Stimulated activated CD4-positive, alpha-beta T cell treated with anti-CD3 and anti-CD28 coated beads, TNF-alpha, amount 100 ng/mL, for 4 hours (primary cell): Measurements from ENCODE around the gene STK31.
"Not testable (repeated sequence)": the region's sequence is repeated elsewhere in the genome, so short reads cannot be mapped to it uniquely, and the experiment has no call there.

Source experiments
- DNase-seq, 3 experiments: peaks; one replicate each; pipeline ENCODE4 v3.0.0-alpha.2; 2020; ENCODE audit warnings: low read depth in 3 of 3

The STK31 gene, protein sequence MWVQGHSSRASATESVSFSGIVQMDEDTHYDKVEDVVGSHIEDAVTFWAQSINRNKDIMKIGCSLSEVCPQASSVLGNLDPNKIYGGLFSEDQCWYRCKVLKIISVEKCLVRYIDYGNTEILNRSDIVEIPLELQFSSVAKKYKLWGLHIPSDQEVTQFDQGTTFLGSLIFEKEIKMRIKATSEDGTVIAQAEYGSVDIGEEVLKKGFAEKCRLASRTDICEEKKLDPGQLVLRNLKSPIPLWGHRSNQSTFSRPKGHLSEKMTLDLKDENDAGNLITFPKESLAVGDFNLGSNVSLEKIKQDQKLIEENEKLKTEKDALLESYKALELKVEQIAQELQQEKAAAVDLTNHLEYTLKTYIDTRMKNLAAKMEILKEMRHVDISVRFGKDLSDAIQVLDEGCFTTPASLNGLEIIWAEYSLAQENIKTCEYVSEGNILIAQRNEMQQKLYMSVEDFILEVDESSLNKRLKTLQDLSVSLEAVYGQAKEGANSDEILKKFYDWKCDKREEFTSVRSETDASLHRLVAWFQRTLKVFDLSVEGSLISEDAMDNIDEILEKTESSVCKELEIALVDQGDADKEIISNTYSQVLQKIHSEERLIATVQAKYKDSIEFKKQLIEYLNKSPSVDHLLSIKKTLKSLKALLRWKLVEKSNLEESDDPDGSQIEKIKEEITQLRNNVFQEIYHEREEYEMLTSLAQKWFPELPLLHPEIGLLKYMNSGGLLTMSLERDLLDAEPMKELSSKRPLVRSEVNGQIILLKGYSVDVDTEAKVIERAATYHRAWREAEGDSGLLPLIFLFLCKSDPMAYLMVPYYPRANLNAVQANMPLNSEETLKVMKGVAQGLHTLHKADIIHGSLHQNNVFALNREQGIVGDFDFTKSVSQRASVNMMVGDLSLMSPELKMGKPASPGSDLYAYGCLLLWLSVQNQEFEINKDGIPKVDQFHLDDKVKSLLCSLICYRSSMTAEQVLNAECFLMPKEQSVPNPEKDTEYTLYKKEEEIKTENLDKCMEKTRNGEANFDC

DNA sequence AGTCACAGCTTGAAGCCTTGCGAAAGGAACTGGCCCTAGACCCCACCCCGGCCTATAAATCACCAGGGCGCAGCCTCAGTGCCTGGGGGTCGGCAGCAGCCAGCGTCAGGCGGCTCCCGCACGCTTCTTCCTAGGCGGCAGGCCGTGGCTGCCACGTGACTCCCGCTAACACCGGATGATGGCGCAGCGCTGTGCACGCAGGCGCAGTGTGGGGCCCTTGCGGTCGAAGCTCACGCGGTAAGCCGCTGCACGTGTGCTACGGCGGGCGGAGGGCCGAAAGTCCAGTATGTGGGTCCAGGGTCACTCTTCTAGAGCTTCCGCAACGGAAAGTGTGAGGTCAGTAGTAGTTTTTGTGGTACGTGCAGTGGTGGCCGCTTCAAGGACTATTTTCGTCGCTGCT is at the start of gene STK31:
STK31 (plus strand) TSS at position 220 of the 400 bp plus-strand sequence; CDS start at position 287, 67 bp downstream.
- DNase-seq, result no peak

DNA sequence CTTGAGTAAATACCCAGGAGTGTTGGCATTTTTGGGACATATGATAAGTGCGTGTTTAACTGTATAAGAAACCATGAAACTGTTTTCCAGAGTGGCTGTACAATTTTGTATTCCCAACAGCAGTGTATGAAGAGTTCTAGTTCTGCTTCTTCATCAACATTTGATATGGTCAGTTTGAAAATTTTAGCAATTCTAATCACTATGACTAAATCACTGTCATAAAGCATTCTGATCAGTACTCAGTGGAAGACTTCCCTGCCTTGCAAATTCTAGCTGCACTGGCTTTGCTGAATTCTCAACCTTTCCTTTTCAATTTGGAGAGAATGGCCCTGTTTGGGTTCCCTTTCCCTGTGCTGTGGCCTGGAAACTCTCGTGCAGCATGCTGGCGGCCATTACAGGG is 48.6 kb upstream of the STK31 start:
- no peak for DNase-seq

DNA sequence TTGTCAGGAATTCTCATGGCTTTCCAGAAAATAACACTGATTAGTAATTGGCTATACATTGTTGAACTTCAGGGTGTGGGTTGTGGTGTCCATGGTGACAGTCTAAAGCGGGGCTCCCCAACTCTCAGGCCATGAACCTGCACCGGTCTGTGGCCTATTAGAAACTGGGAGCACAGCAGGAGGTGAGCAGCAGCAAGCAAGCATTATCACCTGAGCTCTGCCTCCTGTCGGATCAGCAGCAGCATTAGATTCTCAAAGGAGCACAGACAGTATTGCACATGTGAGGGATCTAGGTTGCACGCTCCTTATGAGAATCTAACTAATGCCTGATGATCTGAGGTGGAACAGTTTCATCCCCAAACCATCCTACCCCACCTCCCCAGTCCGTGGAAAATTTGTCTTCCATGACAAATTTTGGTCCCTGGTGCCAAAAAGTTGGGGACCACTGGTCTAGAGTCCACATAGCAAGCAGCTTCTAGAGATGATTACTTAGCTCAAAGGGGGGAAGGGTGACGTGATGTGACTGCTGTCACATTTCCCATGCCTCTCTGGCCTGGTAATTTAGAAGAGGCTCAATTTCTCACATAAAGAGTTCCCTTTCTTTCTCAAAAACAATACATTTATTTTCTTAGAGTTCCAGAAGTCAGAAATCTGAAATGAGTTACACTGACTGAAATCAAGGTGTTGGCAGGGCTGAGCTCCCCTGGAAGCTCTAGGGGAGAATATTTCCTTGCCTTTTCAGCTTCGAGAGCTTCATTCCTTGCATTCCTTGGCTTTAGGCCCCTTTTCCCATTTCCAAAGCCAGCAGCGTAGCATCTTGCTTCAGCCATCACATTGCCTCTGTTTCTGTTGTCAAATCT is 47.7 kb upstream of the STK31 start:
- DNase-seq, result no peak

DNA sequence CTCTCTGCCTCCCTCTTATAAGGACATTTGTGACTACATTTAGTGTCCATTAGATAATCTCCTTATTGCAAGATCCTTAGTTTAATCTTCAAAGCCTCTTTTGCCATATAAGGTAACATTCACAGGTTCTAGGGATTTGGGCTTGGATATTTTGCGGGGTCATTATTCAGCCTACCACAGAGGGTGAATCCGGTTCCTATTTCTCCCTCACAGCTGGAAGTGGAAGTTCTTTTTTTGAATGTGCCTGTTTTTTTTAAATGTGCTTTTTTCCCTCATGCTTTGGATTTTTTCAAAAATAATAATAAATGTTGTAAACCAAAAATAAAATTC is 47.1 kb upstream of the STK31 start:
- DNase-seq, result no peak

DNA sequence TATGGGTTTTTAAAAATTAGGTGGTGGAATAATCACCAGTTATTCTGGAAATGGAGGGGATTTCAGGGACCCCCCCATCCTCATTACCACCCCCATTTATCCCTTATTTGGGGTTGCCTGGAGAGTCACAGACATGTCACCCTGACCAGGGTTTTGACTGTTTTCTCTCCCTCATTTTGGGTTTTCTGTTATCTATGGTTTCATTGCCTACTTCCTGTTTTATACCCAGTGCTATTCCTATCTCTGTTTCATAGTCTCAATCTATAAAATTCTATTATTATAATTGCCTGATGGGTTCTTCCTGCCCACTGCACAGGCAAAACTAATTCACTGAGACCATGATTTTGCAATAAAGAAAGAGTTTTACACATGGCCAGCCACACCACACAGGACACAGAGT is 45.9 kb upstream of the STK31 start:
- no peak for DNase-seq

DNA sequence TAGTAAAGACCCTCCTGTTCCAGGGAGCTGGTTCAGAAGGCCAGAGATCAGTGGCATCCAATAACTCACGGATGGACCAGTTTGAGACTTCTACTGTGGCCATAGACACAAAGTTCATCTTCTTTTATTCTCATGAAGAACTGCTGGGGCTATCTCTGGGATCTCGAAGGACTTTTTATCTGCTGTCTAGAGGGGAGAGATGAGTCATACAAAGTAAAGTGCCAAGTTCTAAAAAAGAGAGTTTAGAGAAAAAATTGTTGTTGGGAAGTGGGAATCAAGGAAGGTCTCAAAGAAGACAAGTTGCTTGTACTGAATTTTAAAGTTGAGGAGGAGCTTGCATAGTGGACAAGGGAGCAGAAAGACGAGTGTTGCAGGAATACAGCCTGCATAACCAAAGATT is 38.0 kb upstream of the STK31 start:
- DNase-seq, result no peak

DNA sequence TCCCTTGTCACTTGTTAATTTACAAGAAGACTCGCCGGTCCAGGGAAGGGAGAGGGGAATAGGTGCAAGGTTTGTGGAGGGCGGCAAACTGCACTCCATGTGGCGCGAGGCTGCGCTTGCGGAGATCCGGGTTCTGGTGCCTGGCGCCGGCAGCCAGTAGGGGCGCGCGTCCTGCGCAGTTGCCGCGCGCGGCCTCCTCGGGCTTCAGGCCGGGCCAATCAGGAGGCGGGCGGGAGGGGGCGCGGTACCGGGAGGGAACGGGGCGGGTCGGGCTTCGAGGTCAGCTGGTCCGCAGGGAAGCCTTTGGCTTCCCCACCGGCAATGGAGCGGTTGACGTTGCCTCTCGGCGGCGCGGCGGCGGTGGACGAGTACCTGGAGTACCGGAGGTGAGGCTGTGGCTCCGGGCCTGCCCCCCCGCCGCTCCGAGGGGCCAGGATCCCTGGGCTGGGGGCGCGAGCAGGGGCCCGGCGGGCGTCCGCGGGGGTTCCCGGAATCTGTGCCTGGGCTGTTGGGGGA is 30.1 kb upstream of the STK31 start, which contains the start of gene FAM221A:
FAM221A (plus strand) TSS at position 302 of the 516 bp plus-strand sequence; CDS start at position 322, 20 bp downstream.
- peak; percentile 58 to 63 (median 60) for DNase-seq

DNA sequence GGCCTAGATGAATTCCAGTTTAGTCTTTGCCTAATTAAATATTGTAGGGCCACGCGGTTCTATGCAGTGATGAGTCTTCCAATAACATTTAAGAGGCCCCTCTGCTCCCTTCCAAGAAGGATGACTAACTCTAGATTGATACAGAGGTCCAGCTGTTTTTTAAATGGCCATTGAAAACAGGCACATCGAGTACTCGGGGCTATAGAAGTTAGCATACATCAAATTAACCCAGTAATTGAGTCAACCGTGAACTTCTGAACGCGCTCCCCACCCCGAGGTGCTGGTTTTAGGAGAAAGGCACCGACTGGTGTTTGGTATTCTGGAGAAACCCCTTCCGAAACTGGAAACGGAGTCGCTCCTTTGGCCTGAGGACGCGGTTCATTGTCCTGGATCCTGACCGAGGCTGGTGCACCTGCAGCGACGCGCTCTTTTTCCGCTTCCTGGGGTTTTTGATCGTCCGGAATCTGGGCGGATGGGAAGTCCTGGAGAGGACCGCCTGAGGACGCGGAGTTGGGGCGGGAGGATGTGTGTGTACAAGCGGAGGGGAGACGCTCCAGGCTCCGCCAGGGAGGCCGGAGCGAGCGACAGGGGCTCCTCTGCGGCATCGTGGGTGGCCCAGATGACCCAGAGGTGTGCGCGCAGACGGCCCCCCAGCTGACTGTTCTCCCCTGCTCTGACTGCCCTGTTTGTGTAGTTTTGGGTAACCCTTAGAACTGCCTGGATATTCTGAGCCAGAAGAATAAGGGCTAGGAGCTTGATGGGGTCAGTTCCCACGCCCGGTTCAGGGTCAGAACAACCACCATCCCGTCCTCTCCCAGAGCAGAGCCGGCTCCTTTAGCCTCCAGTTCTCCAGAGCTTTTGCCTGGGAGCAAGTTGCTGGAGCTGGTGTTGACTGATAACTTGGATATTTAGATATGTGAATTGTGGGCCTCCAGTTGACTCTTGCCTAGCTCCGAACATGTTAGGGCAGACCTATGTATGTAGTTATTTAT is 29.3 kb upstream of the STK31 start:
- peak in 2 of 3 experiments; percentile 9 for DNase-seq

DNA sequence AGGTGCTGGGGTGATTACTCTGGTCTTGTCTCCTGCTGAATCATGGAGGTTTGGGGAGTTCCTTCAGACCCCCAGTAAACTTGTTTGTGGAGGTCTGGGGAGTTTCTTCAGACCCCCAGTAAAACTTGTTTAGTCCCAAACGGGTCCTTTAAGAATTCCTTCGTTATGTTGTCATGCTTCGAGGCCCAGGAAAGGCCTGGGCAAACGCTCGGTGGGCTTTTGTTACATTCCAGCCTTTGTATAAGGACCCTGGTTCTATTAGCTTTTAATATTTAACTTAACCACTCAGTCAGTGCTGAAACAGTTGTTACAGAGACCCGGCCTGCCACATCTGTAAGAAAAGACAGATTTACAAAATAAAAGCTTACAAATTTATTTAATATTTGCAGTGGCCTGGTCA is 26.0 kb upstream of the STK31 start:
- not testable (repeated sequence) for DNase-seq

DNA sequence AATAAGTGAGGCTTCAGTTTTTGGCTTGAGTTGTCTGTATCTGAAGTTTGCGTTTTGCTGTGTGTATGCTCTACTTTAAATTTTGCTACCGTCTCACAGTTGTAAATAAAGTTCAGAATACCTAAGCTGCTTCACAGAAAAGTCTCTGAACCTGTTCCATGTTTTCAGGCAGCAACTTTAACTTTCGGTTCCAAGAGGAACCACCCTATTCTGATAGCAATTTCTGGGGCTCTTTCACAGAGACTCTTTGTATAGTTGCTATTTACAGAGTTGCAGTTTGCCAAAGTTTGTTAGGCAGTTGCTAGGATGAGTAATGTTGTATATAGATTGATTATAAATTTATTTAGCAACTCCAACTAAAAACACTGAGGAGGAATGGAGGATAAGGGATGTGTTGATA is 24.3 kb upstream of the STK31 start:
- no peak for DNase-seq

DNA sequence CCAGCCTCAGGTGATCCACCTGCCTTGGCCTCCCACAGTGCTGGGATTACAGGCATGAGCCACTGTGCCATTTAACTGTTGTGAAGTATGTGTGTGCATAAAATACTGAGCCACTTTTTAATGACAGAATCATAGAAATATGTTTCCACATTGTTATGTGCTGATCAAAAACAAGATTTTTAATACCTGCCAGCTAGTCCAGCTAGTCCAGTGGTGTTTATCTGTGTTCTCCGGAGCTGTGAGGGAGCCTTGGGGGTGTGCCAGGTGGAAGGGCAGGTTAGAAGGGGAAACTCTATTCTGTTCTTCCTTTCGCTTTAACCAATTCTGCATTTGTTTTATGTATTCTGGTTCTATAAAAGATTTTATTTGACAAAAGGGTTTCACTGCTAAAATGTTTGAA is 23.0 kb upstream of the STK31 start:
- no peak for DNase-seq

DNA sequence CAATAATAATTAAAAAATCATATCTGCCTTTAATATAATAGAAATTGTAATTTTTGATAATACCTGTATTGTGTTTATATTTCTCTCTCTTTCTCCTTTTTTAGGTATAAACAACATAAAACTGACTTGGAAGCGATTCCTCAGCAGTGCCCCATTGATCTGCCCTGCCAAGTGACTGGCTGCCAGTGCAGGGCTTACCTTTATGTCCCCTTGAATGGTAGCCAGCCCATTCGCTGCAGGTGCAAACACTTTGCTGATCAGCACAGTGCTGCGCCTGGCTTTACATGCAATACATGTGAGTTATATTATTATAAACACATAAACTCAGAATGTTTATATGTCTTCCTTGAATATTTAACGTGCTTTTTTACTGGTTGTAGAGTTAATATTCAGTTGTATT is 20.9 kb upstream of the STK31 start:
- no peak for DNase-seq

DNA sequence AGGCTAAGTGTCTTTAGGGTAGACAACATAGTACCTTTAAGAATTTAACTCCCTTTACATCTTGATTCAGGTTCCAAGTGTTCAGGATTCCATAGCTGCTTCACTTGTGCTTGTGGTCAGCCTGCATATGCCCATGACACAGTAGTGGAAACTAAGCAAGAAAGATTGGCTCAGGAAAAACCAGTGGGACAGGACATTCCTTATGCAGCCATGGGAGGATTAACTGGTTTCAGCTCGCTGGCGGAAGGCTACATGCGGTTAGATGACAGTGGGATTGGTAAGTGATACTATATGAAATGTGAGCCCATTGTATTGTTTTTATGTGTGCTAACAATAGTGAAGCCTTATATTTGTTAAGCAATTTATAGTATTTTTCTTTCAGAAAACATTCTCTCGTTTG is 18.7 kb upstream of the STK31 start:
- no peak for DNase-seq

DNA sequence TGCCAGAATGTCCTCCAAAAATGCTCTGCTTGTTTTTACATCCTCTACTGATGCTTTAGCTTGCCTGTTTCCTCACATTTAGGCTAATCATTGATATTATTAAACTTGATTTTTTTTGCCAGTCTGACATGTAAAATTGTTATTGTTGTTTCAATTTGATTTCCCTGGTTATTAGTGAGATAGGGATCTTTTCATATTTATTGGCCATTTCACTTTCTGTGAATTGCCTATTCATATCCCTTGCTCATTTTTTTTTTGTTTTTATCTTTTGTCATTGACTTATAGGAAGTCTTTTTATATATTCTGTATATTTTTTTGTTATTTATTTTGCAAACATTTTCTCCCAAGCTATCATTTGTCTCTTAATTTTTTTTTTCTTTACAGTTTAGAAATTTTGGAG is 16.8 kb upstream of the STK31 start:
- DNase-seq, result no peak

DNA sequence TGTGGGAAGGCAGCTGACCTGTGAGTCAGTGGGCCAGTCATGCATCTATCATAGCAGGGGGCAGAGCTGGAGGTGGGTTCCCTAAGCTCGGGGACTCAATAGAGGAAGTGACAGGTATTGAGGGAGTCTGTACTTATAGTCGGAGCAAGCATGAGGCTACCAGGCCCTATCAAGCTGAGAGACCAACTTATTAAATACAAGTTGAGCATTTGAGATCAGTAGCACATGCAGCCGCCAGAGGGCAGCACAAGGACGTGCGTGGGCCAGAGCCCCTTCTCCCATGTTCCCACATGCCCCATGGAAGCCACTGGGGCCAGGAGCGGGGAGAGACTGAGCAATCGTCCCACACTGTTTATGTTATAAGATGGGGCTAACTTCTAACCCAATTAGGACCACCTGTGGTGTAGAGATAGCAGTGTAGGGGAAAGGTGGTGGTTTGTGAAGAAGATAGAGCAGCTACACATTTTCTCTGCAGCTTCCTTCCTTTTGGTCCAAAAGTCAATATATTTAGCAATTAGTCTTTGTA is 13.0 kb upstream of the STK31 start:
- peak in 2 of 3 experiments; percentile 12 to 21 for DNase-seq

DNA sequence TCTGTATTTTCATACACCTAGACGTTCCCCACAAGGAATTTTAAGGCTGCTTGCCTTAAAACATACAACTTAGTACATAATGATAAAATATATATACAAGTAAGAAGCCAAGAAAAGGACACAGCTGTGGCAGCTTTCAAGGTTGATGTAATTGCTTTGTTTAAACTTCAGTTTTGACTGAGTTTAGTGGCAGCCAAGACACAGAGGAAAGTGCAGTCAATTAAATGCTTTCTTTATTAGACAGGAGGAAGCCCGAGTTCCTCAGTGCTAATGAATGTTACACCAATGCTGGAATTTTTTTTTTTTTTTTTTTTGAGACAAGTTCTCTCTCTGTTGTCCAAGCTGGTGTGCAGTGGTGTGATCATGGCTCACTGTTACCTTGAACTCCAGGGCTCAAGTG is 11.2 kb upstream of the STK31 start:
- DNase-seq, result no peak

DNA sequence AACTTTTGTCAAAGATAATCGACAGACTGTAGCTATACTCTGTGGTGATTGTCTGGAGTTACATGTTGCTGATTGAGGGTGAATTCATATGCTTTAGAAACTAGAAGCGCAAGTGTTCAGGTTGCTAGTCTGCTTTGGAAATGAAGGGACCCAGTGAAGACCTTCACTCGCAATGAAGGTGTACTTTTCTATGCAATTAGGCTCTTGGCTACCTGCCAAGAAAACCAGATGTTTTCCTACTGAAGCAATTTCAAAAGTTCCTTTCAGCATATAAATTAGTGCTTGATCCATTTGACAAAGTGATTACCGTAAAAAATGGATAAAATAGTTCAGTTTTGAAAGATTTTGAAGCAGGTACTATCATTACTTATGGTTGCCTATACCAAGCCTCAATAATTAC is 10.0 kb upstream of the STK31 start:
- no peak for DNase-seq

DNA sequence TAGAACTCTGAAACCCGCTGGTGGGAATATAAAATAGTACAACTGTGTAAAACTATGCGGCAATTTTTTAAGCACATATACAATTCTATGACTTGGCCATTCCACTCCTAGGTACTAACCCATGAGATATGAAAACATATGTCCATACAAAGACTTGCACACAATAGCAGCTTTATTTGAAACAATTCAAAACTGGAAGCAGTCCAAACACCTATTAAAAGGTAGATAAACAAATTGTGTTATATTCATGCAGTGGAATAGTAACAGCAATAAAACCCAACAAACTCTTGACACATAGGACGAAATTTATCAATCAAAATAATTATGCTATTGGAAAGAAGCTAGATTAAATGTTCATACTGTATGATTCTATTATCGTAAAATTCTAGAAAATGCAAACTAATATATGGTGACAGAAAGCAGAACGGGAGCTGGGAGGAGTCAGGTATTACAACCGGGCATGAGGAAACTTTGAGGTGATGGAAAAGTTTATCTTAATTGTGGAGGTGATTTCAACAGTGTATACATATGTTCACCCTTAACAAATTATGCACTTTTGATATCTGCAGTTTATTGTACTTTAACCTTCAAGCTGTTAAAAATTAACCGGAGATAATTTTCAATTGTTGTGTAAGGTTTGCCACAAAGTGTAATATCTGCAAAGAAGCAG is 803 bp upstream of the STK31 start:
- no peak for DNase-seq
